ENCODE data around the gene SRSF7.

DNA sequence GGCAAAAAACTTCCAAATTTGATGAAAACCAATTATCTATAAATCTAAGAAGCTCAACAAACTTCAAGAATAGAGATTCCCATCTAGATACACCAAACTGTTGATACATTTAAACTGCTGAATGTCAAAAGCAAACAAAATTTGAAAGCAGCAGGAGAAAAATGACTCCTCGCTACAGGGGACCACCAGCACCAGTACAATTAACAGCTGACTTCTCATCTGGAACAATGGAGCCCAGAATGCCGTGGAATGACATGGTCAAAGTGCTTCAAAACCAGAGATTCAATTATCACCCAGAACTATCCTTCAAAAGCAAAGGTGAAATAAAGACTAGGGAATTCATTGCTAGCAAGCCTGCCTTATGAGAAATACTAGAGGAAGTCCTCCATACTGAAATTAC lies 11.6 kb downstream of the SRSF7 start:
- TF ChIP-seq CTCF (IDR thresholded peaks at IDR 0.05 in 8 of 11, conservative IDR thresholded peaks at IDR 0.05 in 3 of 11) = no peak
- no peak for TF ChIP-seq POLR2A (IDR thresholded peaks at IDR 0.05)

Data from spleen (tissue), 7 donors.